Stimulated activated naive B cell treated with anti-CD40 and anti-IgM and Interleukin-4, amounts not matched to agents 10 μg/mL and 1 μg/mL and 100 μg/mL, for 72 hours (primary cell): Measurements from ENCODE around the gene MINDY2.

Source experiments
- ATAC-seq, 2 donors: fragments of 150-1000 bp; cut with Tn5 transposase; replicated peaks; 2 replicates each; pipeline ENCODE4 v1.10.0; 2021; ENCODE audit warnings: moderate library complexity in 1 of 2
- DNase-seq: peaks from one replicate; pipeline ENCODE4 v3.0.0; 2021
- H3K27ac Mint-ChIP-seq: one replicate; pipeline ENCODE4 v1.8.0; 2022; ENCODE audit warnings: mild to moderate bottlenecking, mixed read lengths
- H3K27me3 Mint-ChIP-seq, 2 donors: one replicate each; pipeline ENCODE4 v1.8.0; 2022; ENCODE audit warnings: mixed read lengths in 2 of 2
- H3K36me3 Mint-ChIP-seq, 2 donors: one replicate each; pipeline ENCODE4 v1.8.0; 2022; ENCODE audit warnings: mixed read lengths in 2 of 2, mild to moderate bottlenecking in 1 of 2
- H3K4me1 Mint-ChIP-seq, 2 donors: one replicate each; pipeline ENCODE4 v1.8.0; 2022; ENCODE audit warnings: mixed read lengths in 2 of 2, mild to moderate bottlenecking in 1 of 2
- H3K4me3 Mint-ChIP-seq, 2 donors: one replicate each; pipeline ENCODE4 v1.8.0; 2022; ENCODE audit warnings: mild to moderate bottlenecking in 2 of 2, mixed read lengths in 2 of 2, moderate library complexity in 1 of 2
- H3K9me3 Mint-ChIP-seq, 2 donors: one replicate each; pipeline ENCODE4 v1.8.0; 2022; ENCODE audit warnings: mixed read lengths in 2 of 2, mild to moderate bottlenecking in 1 of 2

MINDY2 gene

DNA sequence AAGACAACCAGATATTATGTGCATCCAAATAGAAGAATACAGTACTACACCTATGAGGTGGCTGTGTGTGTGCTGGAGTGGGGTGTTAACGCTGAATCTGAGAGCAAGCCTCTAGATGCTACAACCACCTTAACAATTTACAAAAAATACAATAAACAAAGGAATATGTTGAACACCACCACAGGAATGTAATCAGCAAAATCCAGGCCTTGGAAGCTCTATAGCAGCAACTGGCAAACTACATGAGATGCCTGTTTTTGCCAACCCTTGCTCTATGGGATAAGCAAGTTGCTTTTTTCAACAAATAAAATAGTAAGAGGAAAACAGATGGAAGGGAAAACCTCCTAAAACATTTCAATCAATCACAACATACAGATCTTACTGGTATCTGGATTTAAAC is 138.5 kb downstream of the MINDY2 start:
- DNase-seq, result no peak
- Mint-ChIP-seq H3K9me3 (no peaks in the 10 kb centered on the region), H3K27me3 (no peaks in the 10 kb centered on the region), H3K27ac (peak overlapping the region; percentile 59), H3K4me3 (no peak overlapping the region), H3K36me3 (peaks cover 27 to 47% of the 10 kb centered on the region in 2 donors), H3K4me1 (peaks cover 7 to 21% of the 10 kb centered on the region in 2 donors)
- ATAC-seq, result no peak

DNA sequence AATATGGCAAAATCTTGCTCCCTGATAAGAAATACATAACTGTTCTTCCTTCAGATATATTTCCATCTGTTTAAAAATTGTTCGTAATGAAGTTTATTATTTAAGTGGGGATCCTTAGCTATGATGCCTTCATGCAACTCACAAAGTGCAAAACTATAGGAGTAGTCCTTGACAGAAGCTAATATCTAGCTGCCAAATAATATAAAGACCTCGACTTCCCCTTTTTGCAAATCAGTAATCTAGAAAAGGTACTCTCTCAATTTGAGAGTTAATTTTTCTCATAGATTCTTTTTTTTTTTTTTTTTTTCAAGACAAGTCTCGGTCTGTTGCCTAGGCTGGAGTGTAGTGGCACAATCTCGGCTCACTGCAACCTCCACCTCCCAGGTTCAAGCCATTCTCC is 139.4 kb downstream of the MINDY2 start:
- DNase-seq, result no peak
- peaks cover 9 to 22% of the 10 kb centered on the region in 2 donors for H3K4me1 Mint-ChIP-seq
- no peak overlapping the region for H3K27ac Mint-ChIP-seq
- H3K4me3 Mint-ChIP-seq, result no peak overlapping the region
- ATAC-seq, result peak; percentile 42 to 60
- H3K27me3 Mint-ChIP-seq, result no peaks in the 10 kb centered on the region
- no peaks in the 10 kb centered on the region for H3K9me3 Mint-ChIP-seq
- H3K36me3 Mint-ChIP-seq, result peaks cover 27 to 48% of the 10 kb centered on the region in 2 donors
